Caco-2 (cell line): Measurements from ENCODE around the gene MAZ. TPM values are rescaled to one million over a fixed set of nuclear protein-coding genes. Genes with fewer than 3 reads are reported as not detected.

ENCODE experiments used
- BruUV-seq: library from RNA; stranded (reverse); fragments of 400-500 nt; replicated peaks from 2 replicates; lab custom pipeline; 2021; lab: Mats Ljungman, UMichigan
- CTCF ChIA-PET: fragments of 300-600 bp; sonication (Branson Sonifier 250); formaldehyde crosslinking; loops from one replicate; lab custom pipeline; 2022; ENCODE audit warnings: antibody characterized with exemption; lab: Charles Lee
- POLR2A ChIA-PET: fragments of 300-600 bp; sonication (Branson Sonifier 250); formaldehyde crosslinking; loops from one replicate; lab custom pipeline; 2022; ENCODE audit warnings: antibody characterized with exemption; lab: Charles Lee
- DNase-seq, 2 experiments: peaks; one replicate each; pipeline versions ENCODE4 v3.0.0 to v3.0.0-alpha.2; 2020 to 2022
- H3K27me3 ChIP-seq: replicated peaks from 2 replicates; pipeline ENCODE4 v1.6.0; 2011; ENCODE audit warnings: low read length; ENCODE audit not compliant: control insufficient read depth, insufficient read depth
- H3K36me3 ChIP-seq: 2 replicates; pipeline ENCODE4 v1.5.1; 2011; ENCODE audit warnings: low read length; ENCODE audit not compliant: control insufficient read depth, insufficient read depth
- H3K4me1 ChIP-seq: fragments of 250-450 bp; sonication (Bioruptor Pico); 2 replicates; pipeline ENCODE4 v1.5.1; 2020; ENCODE audit warnings: mild to moderate bottlenecking
- H3K4me3 ChIP-seq: 2 replicates; pipeline ENCODE4 v1.5.1; 2011; ENCODE audit warnings: low read depth, mild to moderate bottlenecking, control low read depth, low read length
- H3K9me3 ChIP-seq: fragments of 250-450 bp; sonication (Bioruptor Pico); 2 replicates; pipeline ENCODE4 v1.5.1; 2020; ENCODE audit warnings: mild to moderate bottlenecking, moderate library complexity
- H3K27ac Mint-ChIP-seq: one replicate; pipeline ENCODE4 v1.8.0; 2022; ENCODE audit warnings: mixed read lengths; ENCODE audit not compliant: unreplicated experiment
- H3K27me3 Mint-ChIP-seq: one replicate; pipeline ENCODE4 v1.8.0; 2022; ENCODE audit warnings: mixed read lengths; ENCODE audit not compliant: insufficient read depth, unreplicated experiment
- H3K36me3 Mint-ChIP-seq: one replicate; pipeline ENCODE4 v1.8.0; 2022; ENCODE audit warnings: mild to moderate bottlenecking, mixed read lengths; ENCODE audit not compliant: insufficient read depth, unreplicated experiment
- H3K4me1 Mint-ChIP-seq: one replicate; pipeline ENCODE4 v1.8.0; 2022; ENCODE audit warnings: low read depth, mixed read lengths; ENCODE audit not compliant: unreplicated experiment
- H3K4me3 Mint-ChIP-seq: one replicate; pipeline ENCODE4 v1.8.0; 2022; ENCODE audit warnings: mild to moderate bottlenecking, moderate library complexity, mixed read lengths; ENCODE audit not compliant: unreplicated experiment
- H3K9me3 Mint-ChIP-seq: one replicate; pipeline ENCODE4 v1.8.0; 2022; ENCODE audit warnings: mixed read lengths; ENCODE audit not compliant: unreplicated experiment
- CTCF ChIP-seq, 2 experiments: fragments of 200-600 bp in 1 of 2; IDR thresholded peaks; 1 replicate in 1 of 2; 2 replicates in 1 of 2; pipeline versions ENCODE4 v1.5.1 to v1.8.0; 2011 to 2022; ENCODE audit warnings: antibody characterized with exemption in 1 of 2, control low read depth in 1 of 2, inconsistent platforms in 1 of 2, low read depth in 1 of 2, low read length in 1 of 2, mild to moderate bottlenecking in 1 of 2, moderate library complexity in 1 of 2; ENCODE audit not compliant: insufficient read depth in 1 of 2, severe bottlenecking in 1 of 2, unreplicated experiment in 1 of 2
- intact Hi-C: fragments of 100-400 bp; cut with micrococcal nuclease; formaldehyde crosslinking; loops from one replicate; pipeline ENCODE4 v1.10.0; 2022; ENCODE audit not compliant: unreplicated experiment
- total RNA-seq: library from RNA; stranded (reverse); gene quantifications from 2 replicates; pipeline ENCODE4 v1.2.3, GENCODE V29; 2022

Gene MAZ
- total RNA-seq, 1 experiment from 2014 or later = 317 TPM

DNA sequence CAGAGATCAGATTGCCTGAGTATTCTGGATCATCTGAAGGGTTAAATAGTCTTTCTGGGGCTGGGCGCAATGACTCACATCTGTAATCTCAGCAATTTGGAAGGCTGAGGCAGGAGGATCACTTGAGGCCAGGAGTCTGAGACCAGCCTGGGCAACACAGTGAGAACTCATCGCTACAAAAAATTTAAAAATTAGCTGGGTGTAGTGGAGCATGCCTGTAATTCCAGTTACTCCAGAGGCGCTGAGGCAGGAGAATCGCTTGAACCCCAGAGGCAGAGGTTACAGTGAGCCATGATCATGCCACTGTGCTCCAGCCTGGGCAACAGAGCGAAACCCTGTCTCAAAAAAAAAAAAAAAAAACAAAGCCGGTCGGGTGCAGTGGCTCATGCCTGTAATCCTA, 29.6 kb downstream of the MAZ start:
- no peaks in the 10 kb centered on the region for H3K9me3 Mint-ChIP-seq
- ChIA-PET CTCF (no interaction called here), POLR2A (no interaction called here)
- no peak overlapping the region for H3K4me3 Mint-ChIP-seq
- no TSS peak for BruUV-seq
- no peak for TF ChIP-seq CTCF (IDR thresholded peaks at IDR 0.05; ENCODE audit: insufficient read depth in 1 of 2, low read depth in 1 of 2, low read length in 1 of 2, severe bottlenecking in 1 of 2, unreplicated experiment in 1 of 2)
- peaks cover 1% of the 10 kb centered on the region for H3K4me1 Mint-ChIP-seq
- no peaks in the 10 kb centered on the region for H3K9me3 ChIP-seq
- no peaks in the 10 kb centered on the region for H3K27me3 Mint-ChIP-seq
- DNase-seq = no peak
- no peak overlapping the region for H3K27ac Mint-ChIP-seq
- H3K27me3 ChIP-seq = no peaks in the 10 kb centered on the region
- peaks cover 15% of the 10 kb centered on the region for H3K36me3 Mint-ChIP-seq
- intact Hi-C loops = no loop called here
- no peaks in the 10 kb centered on the region for H3K4me1 ChIP-seq
- no peak overlapping the region for H3K4me3 ChIP-seq
- peaks cover 2% of the 10 kb centered on the region; the same call in 1 of the 2 replicates for H3K36me3 ChIP-seq

GRCh38 chr16:29836623-29837022, 30.3 kb downstream of the MAZ start:
- ChIA-PET POLR2A (no interaction called here), CTCF (no interaction called here)
- Mint-ChIP-seq H3K27ac (no peak overlapping the region), H3K9me3 (no peaks in the 10 kb centered on the region), H3K36me3 (peaks cover 15% of the 10 kb centered on the region), H3K27me3 (no peaks in the 10 kb centered on the region), H3K4me1 (no peaks in the 10 kb centered on the region), H3K4me3 (no peak overlapping the region)
- intact Hi-C loops = no loop called here
- H3K27me3 ChIP-seq = no peaks in the 10 kb centered on the region
- peaks cover 2% of the 10 kb centered on the region; the same call in 1 of the 2 replicates for H3K36me3 ChIP-seq
- H3K4me1 ChIP-seq = no peaks in the 10 kb centered on the region
- no peaks in the 10 kb centered on the region for H3K9me3 ChIP-seq
- no TSS peak for BruUV-seq
- no peak for DNase-seq
- no peak overlapping the region for H3K4me3 ChIP-seq
- no peak for TF ChIP-seq CTCF (IDR thresholded peaks at IDR 0.05; ENCODE audit: insufficient read depth in 1 of 2, low read depth in 1 of 2, low read length in 1 of 2, severe bottlenecking in 1 of 2, unreplicated experiment in 1 of 2)

GRCh38 chr16:29837841-29838240, 31.5 kb downstream of the MAZ start:
- ChIA-PET POLR2A (no interaction called here), CTCF (no interaction called here)
- no peak overlapping the region for H3K4me3 ChIP-seq
- no TSS peak for BruUV-seq
- no peak for TF ChIP-seq CTCF (IDR thresholded peaks at IDR 0.05; ENCODE audit: insufficient read depth in 1 of 2, low read depth in 1 of 2, low read length in 1 of 2, severe bottlenecking in 1 of 2, unreplicated experiment in 1 of 2)
- H3K36me3 ChIP-seq = peaks cover 2% of the 10 kb centered on the region; the same call in 1 of the 2 replicates
- intact Hi-C loops = no loop called here
- no peaks in the 10 kb centered on the region for H3K4me1 ChIP-seq
- H3K9me3 ChIP-seq = no peaks in the 10 kb centered on the region
- Mint-ChIP-seq H3K4me3 (no peak overlapping the region), H3K36me3 (peaks cover 15% of the 10 kb centered on the region), H3K27ac (no peak overlapping the region), H3K9me3 (no peaks in the 10 kb centered on the region), H3K4me1 (no peaks in the 10 kb centered on the region), H3K27me3 (no peaks in the 10 kb centered on the region)
- no peak for DNase-seq
- no peaks in the 10 kb centered on the region for H3K27me3 ChIP-seq
